ENCODE results near the gene GRIP2. TPM values are rescaled to one million over a fixed set of nuclear protein-coding genes. Genes with fewer than 3 reads are reported as not detected.

Gene GRIP2
- total RNA-seq, 4 donors from 2014 or later = 0.22 to 1.5 TPM; not detected in 2

- no peak for TF ChIP-seq CTCF (IDR thresholded peaks at IDR 0.05; ENCODE audit: low read depth)
Observed at GRCh38 chr3:14561051-14561960, 21.2 kb upstream of the GRIP2 start.

GRCh38 chr3:14560110-14560509 lies 20.0 kb upstream of the GRIP2 start:
- TF ChIP-seq CTCF (IDR thresholded peaks at IDR 0.05; ENCODE audit: low read depth) = no peak

- no peak for TF ChIP-seq CTCF (IDR thresholded peaks at IDR 0.05; ENCODE audit: low read depth)
Observed at GRCh38 chr3:14558029-14558428, 17.9 kb upstream of the GRIP2 start.

- no peak for TF ChIP-seq CTCF (IDR thresholded peaks at IDR 0.05; ENCODE audit: low read depth)
Observed at GRCh38 chr3:14555835-14556234, 15.7 kb upstream of the GRIP2 start.

GRCh38 chr3:14554715-14555114 lies 14.6 kb upstream of the GRIP2 start:
- TF ChIP-seq CTCF (IDR thresholded peaks at IDR 0.05; ENCODE audit: low read depth) = no peak

GRCh38 chr3:14553871-14554270 lies 13.7 kb upstream of the GRIP2 start:
- TF ChIP-seq CTCF (IDR thresholded peaks at IDR 0.05; ENCODE audit: low read depth) = no peak

- no peak for TF ChIP-seq CTCF (IDR thresholded peaks at IDR 0.05; ENCODE audit: low read depth)
Observed at GRCh38 chr3:14552717-14553116, 12.6 kb upstream of the GRIP2 start.

All from subcutaneous adipose tissue (tissue), 4 donors.